SK-N-SH (cell line): ENCODE measurements around the gene CMTM8. TPM values are rescaled to one million over a fixed set of nuclear protein-coding genes. Genes with fewer than 3 reads are reported as not detected.
A peak's percentile ranks its signal among the peaks of the same experiment; 100 is the strongest.

Experiments
- CTCF ChIA-PET: fragments of 300-600, 350-600 bp; formaldehyde crosslinking; extraction: SDS; loops from one replicate; lab custom pipeline; 2021; lab: Yijun Ruan, JAX
- POLR2A ChIA-PET: fragments of 350-600 bp; sonication (Branson Sonifier 250); formaldehyde crosslinking; extraction: SDS; loops from one replicate; lab custom pipeline; 2020; ENCODE audit warnings: antibody characterized with exemption, inconsistent platforms; lab: Yijun Ruan, JAX
- DNase-seq: peaks from one replicate; pipeline ENCODE4 v3.0.0; 2012
- H2AFZ ChIP-seq: fragments of 200-600 bp; sonication (generic); 2 replicates; pipeline ENCODE4 v1.8.1; 2016; ENCODE audit warnings: antibody characterized with exemption, mild to moderate bottlenecking, low read depth
- H3F3A ChIP-seq: fragments of 200-600 bp; sonication (generic); replicated peaks from 2 replicates; pipeline ENCODE3; 2016; ENCODE audit warnings: antibody characterized with exemption, mild to moderate bottlenecking; ENCODE audit not compliant: insufficient read depth
- H3K27ac ChIP-seq, 2 experiments: fragments of 200-500 bp in 1 of 2; fragments of 200-600 bp in 1 of 2; sonication (Bioruptor generic) in 1 of 2; sonication (generic), shearing (Covaris generic) in 1 of 2; 2 replicates each; pipeline versions ENCODE4 v1.5.1 to v1.6.1; 2014 to 2016; ENCODE audit warnings: low read depth in 2 of 2, inconsistent platforms in 1 of 2, low read length in 1 of 2, mild to moderate bottlenecking in 1 of 2, mixed read lengths in 1 of 2
- H3K27me3 ChIP-seq: fragments of 200-600 bp; sonication (generic), shearing (Covaris generic); 2 replicates; pipeline ENCODE4 v1.6.1; 2016; ENCODE audit warnings: mixed run types; ENCODE audit not compliant: insufficient read depth
- H3K36me3 ChIP-seq, 2 experiments: fragments of 200-500 bp in 1 of 2; fragments of 200-600 bp in 1 of 2; sonication (Bioruptor generic) in 1 of 2; sonication (generic) in 1 of 2; replicated peaks in 1 of 2; 2 replicates each; pipeline versions ENCODE3 to v1.5.1; 2014 to 2016; ENCODE audit warnings: low read length in 1 of 2, mild to moderate bottlenecking in 1 of 2; ENCODE audit not compliant: insufficient read depth in 2 of 2, control insufficient read depth in 1 of 2
- H3K4me1 ChIP-seq, 2 experiments: fragments of 200-500 bp in 1 of 2; fragments of 200-600 bp in 1 of 2; sonication (Bioruptor generic) in 1 of 2; sonication (generic), shearing (Covaris generic) in 1 of 2; 2 replicates each; pipeline versions ENCODE4 v1.5.1 to v1.6.1; 2014 to 2016; ENCODE audit warnings: low read depth in 1 of 2, low read length in 1 of 2, mixed run types in 1 of 2; ENCODE audit not compliant: insufficient read depth in 2 of 2, control insufficient read depth in 1 of 2
- H3K4me2 ChIP-seq: fragments of 200-600 bp; sonication (generic), shearing (Covaris generic); 2 replicates; pipeline ENCODE4 v1.6.1; 2017; ENCODE audit warnings: mixed run types
- H3K4me3 ChIP-seq, 2 experiments: fragments of 200-500 bp in 1 of 2; fragments of 200-600 bp in 1 of 2; sonication (Bioruptor generic) in 1 of 2; sonication (generic), shearing (Covaris generic) in 1 of 2; 2 replicates each; pipeline versions ENCODE4 v1.5.1 to v1.8.1; 2014 to 2016; ENCODE audit warnings: low read depth in 2 of 2, inconsistent platforms in 1 of 2, low read length in 1 of 2, mild to moderate bottlenecking in 1 of 2, mixed read lengths in 1 of 2, moderate library complexity in 1 of 2
- H3K79me2 ChIP-seq: fragments of 200-600 bp; sonication (generic); 2 replicates; pipeline ENCODE4 v1.8.1; 2017; ENCODE audit warnings: mild to moderate bottlenecking; ENCODE audit not compliant: insufficient read depth
- H3K9ac ChIP-seq: fragments of 200-600 bp; sonication (generic); 2 replicates; pipeline ENCODE4 v1.6.1; 2017; ENCODE audit warnings: mixed run types
- H3K9me2 ChIP-seq: fragments of 200-600 bp; sonication (generic); 2 replicates; pipeline ENCODE4 v1.6.1; 2017; ENCODE audit warnings: mixed run types
- H3K9me3 ChIP-seq: fragments of 200-600 bp; sonication (generic); 2 replicates; pipeline ENCODE4 v1.6.1; 2017; ENCODE audit warnings: mixed run types, mild to moderate bottlenecking, moderate library complexity
- H4K20me1 ChIP-seq: fragments of 200-600 bp; sonication (generic); 2 replicates; pipeline ENCODE4 v1.6.1; 2017; ENCODE audit warnings: mild to moderate bottlenecking, mixed run types; ENCODE audit not compliant: insufficient read depth
- CTCF ChIP-seq: fragments of 200-600 bp; sonication (generic); IDR thresholded peaks from 2 replicates; pipeline ENCODE4 v1.6.1; 2017; ENCODE audit warnings: antibody characterized with exemption, mild to moderate bottlenecking, moderate library complexity
- EZH2phosphoT487 ChIP-seq: fragments of 200-600 bp; sonication (generic); IDR thresholded peaks from 2 replicates; pipeline ENCODE4 v1.6.1; 2017; ENCODE audit warnings: low read depth, mixed run types, mild to moderate bottlenecking, antibody characterized with exemption, moderate library complexity, borderline replicate concordance
- JUND ChIP-seq: IDR thresholded peaks from 2 replicates; pipeline ENCODE4 v1.4.0; 2012
- MEF2A ChIP-seq: IDR thresholded peaks from 2 replicates; pipeline ENCODE4 v1.4.0; 2012; ENCODE audit warnings: low read depth, borderline replicate concordance
- NFIC ChIP-seq: IDR thresholded peaks from 2 replicates; pipeline ENCODE4 v1.4.0; 2012; ENCODE audit warnings: borderline replicate concordance
- POLR2AphosphoS5 ChIP-seq: IDR thresholded peaks from 2 replicates; pipeline ENCODE4 v1.6.1; 2012; ENCODE audit warnings: low read depth, low read length
- RAD21 ChIP-seq: IDR thresholded peaks from 2 replicates; pipeline ENCODE4 v1.6.1; 2012; ENCODE audit warnings: mild to moderate bottlenecking, low read length
- RFX5 ChIP-seq: IDR thresholded peaks from 2 replicates; pipeline ENCODE4 v1.6.1; 2012; ENCODE audit warnings: mild to moderate bottlenecking, improper control_type of control experiment, low read length
- SMC3 ChIP-seq: IDR thresholded peaks from 2 replicates; pipeline ENCODE4 v1.6.1; 2012; ENCODE audit warnings: low read depth, low read length, improper control_type of control experiment
- WGBS: methylation state at CpG from one replicate; pipeline ENCODE4 v1.1.6; 2017; ENCODE audit warnings: low lambda C conversion rate; 5-methylcytosine and 5-hydroxymethylcytosine counted together
- polyA plus RNA-seq, 3 experiments: library from polyadenylated mRNA; depleted of rRNA; stranded (reverse); fragments of >200 nt; gene quantifications; 2 replicates each; pipeline ENCODE4 v1.2.3, GENCODE V29; 2012
- TF ChIP-seq, protein P1 (sequence below): IDR thresholded peaks from 2 replicates; pipeline ENCODE4 v1.6.1; 2012; ENCODE audit warnings: mild to moderate bottlenecking, low read depth, low read length, moderate library complexity
- TF ChIP-seq, protein P2 (sequence below): fragments of 150-350 bp; IDR thresholded peaks from 2 replicates; pipeline ENCODE4 v1.6.1; 2016; ENCODE audit warnings: mild to moderate bottlenecking, low read depth, low read length

The CMTM8 gene
- polyA plus RNA-seq, 1 of the 3 experiments (the other 2 are of a cell fraction), result 9.7 TPM

- no peak overlapping the region for H3K4me2 ChIP-seq
- no peaks in the 10 kb centered on the region for H3K36me3 ChIP-seq
- no peaks in the 10 kb centered on the region for H3K27me3 ChIP-seq
- TF ChIP-seq JUND (no peak), RAD21 (peak; percentile 81), SMC3 (peak; percentile 57), POLR2AphosphoS5 (no peak), RFX5 (no peak), EZH2phosphoT487 (no peak), CTCF (peak; percentile 60), NFIC (no peak), MEF2A (no peak)
- TF ChIP-seq, protein P1, sequence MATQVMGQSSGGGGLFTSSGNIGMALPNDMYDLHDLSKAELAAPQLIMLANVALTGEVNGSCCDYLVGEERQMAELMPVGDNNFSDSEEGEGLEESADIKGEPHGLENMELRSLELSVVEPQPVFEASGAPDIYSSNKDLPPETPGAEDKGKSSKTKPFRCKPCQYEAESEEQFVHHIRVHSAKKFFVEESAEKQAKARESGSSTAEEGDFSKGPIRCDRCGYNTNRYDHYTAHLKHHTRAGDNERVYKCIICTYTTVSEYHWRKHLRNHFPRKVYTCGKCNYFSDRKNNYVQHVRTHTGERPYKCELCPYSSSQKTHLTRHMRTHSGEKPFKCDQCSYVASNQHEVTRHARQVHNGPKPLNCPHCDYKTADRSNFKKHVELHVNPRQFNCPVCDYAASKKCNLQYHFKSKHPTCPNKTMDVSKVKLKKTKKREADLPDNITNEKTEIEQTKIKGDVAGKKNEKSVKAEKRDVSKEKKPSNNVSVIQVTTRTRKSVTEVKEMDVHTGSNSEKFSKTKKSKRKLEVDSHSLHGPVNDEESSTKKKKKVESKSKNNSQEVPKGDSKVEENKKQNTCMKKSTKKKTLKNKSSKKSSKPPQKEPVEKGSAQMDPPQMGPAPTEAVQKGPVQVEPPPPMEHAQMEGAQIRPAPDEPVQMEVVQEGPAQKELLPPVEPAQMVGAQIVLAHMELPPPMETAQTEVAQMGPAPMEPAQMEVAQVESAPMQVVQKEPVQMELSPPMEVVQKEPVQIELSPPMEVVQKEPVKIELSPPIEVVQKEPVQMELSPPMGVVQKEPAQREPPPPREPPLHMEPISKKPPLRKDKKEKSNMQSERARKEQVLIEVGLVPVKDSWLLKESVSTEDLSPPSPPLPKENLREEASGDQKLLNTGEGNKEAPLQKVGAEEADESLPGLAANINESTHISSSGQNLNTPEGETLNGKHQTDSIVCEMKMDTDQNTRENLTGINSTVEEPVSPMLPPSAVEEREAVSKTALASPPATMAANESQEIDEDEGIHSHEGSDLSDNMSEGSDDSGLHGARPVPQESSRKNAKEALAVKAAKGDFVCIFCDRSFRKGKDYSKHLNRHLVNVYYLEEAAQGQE, result no peak
- TF ChIP-seq, protein P2, sequence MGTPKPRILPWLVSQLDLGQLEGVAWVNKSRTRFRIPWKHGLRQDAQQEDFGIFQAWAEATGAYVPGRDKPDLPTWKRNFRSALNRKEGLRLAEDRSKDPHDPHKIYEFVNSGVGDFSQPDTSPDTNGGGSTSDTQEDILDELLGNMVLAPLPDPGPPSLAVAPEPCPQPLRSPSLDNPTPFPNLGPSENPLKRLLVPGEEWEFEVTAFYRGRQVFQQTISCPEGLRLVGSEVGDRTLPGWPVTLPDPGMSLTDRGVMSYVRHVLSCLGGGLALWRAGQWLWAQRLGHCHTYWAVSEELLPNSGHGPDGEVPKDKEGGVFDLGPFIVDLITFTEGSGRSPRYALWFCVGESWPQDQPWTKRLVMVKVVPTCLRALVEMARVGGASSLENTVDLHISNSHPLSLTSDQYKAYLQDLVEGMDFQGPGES, result no peak
- H2AFZ ChIP-seq, result no peak overlapping the region
- H4K20me1 ChIP-seq, result no peaks in the 10 kb centered on the region
- WGBS, result 64% methylated on average over 6 of the region's 6 CpGs
- peaks cover 0 to 3% of the 10 kb centered on the region in 2 experiments; a peak in 1 of 4 replicates for H3K4me1 ChIP-seq
- no peaks in the 10 kb centered on the region for H3K79me2 ChIP-seq
- no peaks in the 10 kb centered on the region for H3K9me2 ChIP-seq
- no peak overlapping the region for H3K4me3 ChIP-seq
- peak; percentile 65 for DNase-seq
- H3K27ac ChIP-seq, result no peak overlapping the region
- H3K9ac ChIP-seq, result no peak overlapping the region
- no peaks in the 10 kb centered on the region for H3K9me3 ChIP-seq
- no peaks in the 10 kb centered on the region for H3F3A ChIP-seq
- CTCF ChIA-PET, result interaction anchor here (1.1 to 2.1 kb wide), 2 partner anchors 44 to 164 kb away, joined by 5 to 8 read pairs; no protein-coding TSS in a partner anchor
- POLR2A ChIA-PET, result no interaction called here
Observed at GRCh38 chr3:32340039-32340438, 101.6 kb downstream of the CMTM8 start.
